Thyroid gland (tissue), 4 donors: Measurements from ENCODE around the gene DTNB.

Source experiments
- CTCF ChIP-seq, 6 experiments: fragments of 200-600 bp in 3 of 6; fragments of 450-650 bp in 3 of 6; sonication (generic) in 3 of 6; IDR thresholded peaks; one replicate each; pipeline ENCODE4 v1.5.1; 2016 to 2019; ENCODE audit warnings: antibody characterized with exemption in 6 of 6, mild to moderate bottlenecking in 2 of 6, inconsistent platforms in 1 of 6, moderate library complexity in 1 of 6
- POLR2A ChIP-seq, 2 donors: fragments of 450-650 bp; IDR thresholded peaks; one replicate each; pipeline ENCODE4 v1.6.1; 2017; ENCODE audit warnings: antibody characterized with exemption in 2 of 2, mild to moderate bottlenecking in 2 of 2, moderate library complexity in 1 of 2

GRCh38 chr2:25688236-25688635 is 14.9 kb upstream of the DTNB start:
- TF ChIP-seq POLR2A (IDR thresholded peaks at IDR 0.05) (no peak), CTCF (IDR thresholded peaks at IDR 0.05) (no peak)
